T follicular helper cell (primary cell): ENCODE results near the gene SIX6.

Source experiments
- DNase-seq: peaks from one replicate; pipeline ENCODE4 v3.0.0-alpha.2; 2020; ENCODE audit warnings: low read depth

The SIX6 gene

DNA sequence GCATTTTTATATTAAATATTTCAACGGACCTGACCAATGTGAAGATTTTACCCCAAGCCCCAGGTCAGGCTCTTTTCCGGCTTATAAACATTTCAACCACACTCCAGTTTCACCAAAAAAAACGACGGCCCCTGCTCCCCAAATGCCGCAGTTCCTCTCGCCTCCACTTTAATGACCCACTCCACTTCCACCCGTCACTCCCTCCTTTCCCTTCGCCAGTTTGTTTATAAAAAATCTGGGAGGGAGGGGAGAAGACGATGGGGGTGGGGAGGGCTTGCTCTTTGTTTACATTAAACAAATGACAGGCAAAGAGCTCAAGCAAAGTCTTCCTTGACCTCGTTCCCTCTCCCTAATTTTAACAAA, 5.4 kb downstream of the SIX6 start:
- DNase-seq: no peak

DNA sequence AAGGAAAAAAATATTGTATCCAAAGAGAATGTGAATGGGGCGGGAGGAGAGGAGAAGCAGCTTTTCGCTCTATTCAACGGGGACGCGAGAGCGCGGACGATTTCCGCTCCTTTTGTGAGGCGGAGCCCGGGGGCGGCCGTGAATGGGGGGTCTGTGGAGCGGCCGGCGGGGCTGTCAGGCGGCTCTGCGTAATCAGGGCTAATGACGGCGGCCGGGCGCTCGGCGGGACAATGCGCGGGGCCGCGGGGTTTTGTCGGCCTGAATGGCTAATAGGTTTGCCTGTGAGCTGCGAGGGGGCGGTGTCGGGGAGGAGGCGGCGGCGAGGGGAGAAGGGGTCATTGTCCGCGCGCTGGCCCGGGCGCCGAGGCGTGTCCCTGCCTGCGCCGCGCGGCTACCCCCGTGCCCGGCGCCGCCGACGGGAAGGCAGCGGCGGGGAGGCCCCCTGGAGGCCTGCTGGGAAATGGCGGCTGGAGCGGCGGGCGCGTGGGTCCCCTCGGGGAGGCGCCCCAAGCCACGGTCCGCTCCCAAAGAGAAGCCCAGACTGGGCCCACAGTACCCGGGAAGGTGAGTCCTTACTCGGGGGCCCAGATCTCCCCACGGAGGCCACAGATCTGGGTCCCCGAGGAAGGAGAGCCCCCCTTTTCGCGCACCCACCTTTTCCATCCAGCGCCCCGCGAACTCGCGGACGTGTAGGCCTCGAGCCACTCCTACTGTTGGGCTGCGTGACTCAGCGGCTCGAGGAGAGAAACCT, 6.0 kb downstream of the SIX6 start:
- DNase-seq: no peak

DNA sequence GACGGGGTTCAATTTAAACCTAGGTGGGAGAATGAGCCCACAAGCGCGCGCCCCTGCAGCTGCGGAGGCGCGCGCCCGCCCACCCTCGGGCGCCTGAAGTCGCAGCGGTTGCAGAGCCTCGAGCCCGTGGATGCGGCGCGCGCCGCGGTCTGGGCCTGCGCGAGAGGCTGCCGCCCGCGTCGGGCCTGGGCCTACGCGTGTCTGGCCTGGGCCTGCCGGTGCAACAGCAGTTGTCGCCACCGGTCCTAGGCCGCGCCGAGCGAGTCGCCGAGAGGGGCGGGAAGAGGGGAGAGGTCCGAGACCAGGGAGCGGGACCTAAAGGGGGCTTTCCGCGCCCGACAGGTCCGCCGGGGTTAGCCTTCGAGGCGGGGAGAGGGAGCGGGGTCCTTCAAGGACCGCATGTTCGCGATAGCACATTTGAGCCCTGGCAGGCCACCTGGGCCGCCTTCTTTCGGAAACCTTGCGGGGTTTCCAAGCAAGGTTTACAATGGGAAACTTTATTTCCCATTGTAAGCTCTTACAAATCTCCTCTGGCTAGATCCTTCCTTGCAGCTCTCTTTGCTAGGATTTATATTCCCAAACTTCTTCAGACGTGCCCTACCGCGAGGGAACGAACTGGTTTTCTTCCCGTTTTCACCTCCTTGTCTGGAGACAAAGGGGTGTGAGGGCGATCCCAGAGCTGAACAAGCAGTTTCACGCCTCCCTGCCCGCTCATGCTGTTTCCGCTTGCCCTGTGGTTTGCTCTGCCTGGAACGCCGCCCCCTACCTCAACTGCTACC, 6.8 kb downstream of the SIX6 start:
- DNase-seq: no peak

GRCh38 chr14:60532442-60532841, 23.5 kb downstream of the SIX6 start:
- no peak for DNase-seq

DNA sequence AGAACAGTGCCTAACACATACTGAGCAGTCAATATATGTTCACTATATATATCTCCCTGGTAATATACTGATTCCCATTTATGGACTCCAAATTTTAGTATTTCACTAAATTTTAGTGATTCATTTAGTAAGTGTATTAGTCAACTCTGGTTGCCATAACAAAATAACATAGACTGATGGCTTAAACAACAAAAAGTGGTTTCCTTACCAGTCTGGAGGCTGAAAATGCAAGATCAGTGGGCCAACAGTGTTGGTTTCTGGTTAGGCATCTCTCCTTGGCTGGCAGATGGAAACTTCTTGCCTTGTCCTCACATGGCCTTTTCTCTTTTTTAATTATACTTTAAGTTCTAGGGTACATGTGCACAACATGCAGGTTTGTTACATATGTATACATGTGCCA, 28.7 kb downstream of the SIX6 start:
- no peak for DNase-seq

DNA sequence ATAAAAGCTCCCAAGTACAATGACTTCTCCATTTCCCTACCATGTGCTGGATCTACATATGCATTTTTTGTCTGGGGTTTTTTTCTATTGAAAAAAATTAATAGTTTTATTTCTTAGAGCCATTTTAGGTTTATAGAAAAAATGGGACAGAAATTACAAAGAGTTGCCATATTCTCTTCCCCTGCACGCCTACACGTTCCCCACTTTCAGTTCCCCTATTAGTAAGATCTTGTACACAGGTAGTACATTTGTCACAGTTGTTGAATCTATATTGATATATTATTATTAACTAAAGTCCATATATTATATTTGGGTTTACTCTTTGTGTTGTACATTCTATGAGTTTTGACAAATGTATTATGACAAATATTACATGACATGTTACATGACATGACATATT, 35.7 kb downstream of the SIX6 start:
- DNase-seq: no peak

DNA sequence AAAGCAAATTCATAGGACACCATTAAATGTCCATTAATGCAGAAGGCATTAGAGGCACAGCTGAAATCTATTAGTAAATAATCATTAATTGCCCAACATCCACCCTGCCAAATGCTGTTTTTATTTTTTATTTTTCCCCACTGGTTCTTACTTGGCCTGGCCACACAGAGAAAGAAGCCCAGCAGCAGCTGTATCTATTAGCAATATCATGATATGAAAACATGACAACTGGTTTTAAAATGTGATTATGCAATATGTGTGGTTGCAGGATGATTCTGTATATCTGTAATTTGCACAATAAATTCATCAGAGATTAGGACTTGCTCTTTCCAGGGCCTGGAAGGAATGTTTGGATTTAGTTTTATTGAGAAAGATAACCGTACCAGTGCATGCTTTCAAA, 44.9 kb downstream of the SIX6 start:
- no peak for DNase-seq

DNA sequence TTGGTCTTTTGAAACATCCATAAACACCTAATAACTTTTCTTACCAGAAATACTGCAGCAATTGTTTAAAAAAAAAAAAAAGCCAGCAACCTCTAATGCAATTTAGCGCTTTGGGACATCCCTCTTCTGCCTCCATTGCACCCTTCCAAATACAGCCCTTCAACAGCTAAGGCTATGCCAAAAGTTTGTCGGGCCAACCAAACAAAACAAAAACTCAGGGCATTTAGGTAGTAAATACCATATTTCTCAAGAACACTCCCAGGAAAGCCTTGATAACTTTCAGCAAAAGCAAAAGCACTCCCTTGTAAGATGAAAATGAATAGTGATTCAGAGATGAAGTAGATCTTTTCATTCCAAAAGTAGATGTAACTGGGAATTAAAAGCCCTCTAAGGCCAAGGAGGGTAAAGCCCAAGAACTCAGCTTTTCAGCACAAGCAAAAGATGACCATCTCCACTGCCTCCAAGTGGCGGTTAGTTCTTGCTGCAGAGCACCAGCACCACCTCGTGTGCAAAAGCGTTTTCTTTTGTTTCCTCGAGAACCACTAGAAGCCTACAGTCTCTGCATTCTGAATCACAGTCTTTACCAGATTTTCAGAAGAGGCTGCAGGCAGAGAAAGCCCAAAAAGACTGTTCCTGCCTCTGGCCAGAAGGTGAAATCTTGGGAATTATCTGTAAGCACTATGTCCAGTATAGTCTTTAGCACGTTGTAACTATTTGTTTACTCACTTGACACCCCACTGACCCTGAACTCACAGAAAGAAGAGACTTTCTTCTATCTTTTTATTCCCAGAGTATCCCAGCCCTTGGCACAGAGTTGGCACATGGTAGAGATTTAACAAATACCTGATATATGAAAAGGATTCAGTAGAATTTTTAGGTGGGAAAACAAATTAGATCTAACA, 53.1 kb downstream of the SIX6 start:
- no peak for DNase-seq
